Suprapubic skin (tissue), 4 donors: ENCODE results near the gene CSNK1G1.

Experiments used
- EP300 ChIP-seq: sonication (generic); formaldehyde crosslinking; IDR thresholded peaks from one replicate; pipeline ENCODE4 v1.6.1; 2017; ENCODE audit warnings: antibody characterized with exemption
- POLR2A ChIP-seq, 2 donors: fragments of 450-650 bp; IDR thresholded peaks; one replicate each; pipeline ENCODE4 v1.6.1; 2017; ENCODE audit warnings: antibody characterized with exemption in 2 of 2, mild to moderate bottlenecking in 2 of 2, moderate library complexity in 2 of 2
- POLR2AphosphoS5 ChIP-seq, 3 donors: sonication (generic); formaldehyde crosslinking; IDR thresholded peaks; one replicate each; pipeline ENCODE4 v1.6.1; 2017; ENCODE audit warnings: antibody characterized with exemption in 3 of 3
- TF ChIP-seq, protein P1 (sequence below), 2 donors: fragments of 200-600 bp in 1 of 2; fragments of 450-650 bp in 1 of 2; sonication (generic) in 1 of 2; IDR thresholded peaks; one replicate each; pipeline ENCODE4 v1.5.1; 2016 to 2019; ENCODE audit warnings: antibody characterized with exemption in 2 of 2, mild to moderate bottlenecking in 1 of 2, moderate library complexity in 1 of 2

DNA sequence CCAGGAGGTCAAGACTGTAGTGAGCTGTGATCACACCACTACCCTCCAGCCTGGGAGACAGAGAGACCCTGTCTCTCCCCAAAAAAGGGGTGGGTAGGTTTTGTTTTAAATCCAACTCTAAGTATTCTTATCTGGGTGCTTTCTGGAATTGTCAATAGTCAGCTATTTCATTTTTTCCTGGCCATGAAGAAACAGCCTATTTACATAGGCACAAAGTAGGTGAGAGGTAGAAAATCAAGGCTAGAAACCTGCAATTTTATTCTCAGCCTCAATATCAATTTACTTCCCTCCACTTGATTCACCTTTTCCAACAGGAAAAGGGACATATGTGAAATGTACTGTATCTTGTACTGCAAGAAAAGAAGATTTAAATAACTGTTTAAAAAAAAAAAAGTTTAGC lies 45.9 kb downstream of the CSNK1G1 start:
- TF ChIP-seq, protein P1, sequence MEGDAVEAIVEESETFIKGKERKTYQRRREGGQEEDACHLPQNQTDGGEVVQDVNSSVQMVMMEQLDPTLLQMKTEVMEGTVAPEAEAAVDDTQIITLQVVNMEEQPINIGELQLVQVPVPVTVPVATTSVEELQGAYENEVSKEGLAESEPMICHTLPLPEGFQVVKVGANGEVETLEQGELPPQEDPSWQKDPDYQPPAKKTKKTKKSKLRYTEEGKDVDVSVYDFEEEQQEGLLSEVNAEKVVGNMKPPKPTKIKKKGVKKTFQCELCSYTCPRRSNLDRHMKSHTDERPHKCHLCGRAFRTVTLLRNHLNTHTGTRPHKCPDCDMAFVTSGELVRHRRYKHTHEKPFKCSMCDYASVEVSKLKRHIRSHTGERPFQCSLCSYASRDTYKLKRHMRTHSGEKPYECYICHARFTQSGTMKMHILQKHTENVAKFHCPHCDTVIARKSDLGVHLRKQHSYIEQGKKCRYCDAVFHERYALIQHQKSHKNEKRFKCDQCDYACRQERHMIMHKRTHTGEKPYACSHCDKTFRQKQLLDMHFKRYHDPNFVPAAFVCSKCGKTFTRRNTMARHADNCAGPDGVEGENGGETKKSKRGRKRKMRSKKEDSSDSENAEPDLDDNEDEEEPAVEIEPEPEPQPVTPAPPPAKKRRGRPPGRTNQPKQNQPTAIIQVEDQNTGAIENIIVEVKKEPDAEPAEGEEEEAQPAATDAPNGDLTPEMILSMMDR (IDR thresholded peaks at IDR 0.05) = no peak
- TF ChIP-seq POLR2A (IDR thresholded peaks at IDR 0.05) (no peak), POLR2AphosphoS5 (IDR thresholded peaks at IDR 0.05) (no peak), EP300 (no peak)
